Measurements from ENCODE around the gene SP2.

SP2 gene

DNA sequence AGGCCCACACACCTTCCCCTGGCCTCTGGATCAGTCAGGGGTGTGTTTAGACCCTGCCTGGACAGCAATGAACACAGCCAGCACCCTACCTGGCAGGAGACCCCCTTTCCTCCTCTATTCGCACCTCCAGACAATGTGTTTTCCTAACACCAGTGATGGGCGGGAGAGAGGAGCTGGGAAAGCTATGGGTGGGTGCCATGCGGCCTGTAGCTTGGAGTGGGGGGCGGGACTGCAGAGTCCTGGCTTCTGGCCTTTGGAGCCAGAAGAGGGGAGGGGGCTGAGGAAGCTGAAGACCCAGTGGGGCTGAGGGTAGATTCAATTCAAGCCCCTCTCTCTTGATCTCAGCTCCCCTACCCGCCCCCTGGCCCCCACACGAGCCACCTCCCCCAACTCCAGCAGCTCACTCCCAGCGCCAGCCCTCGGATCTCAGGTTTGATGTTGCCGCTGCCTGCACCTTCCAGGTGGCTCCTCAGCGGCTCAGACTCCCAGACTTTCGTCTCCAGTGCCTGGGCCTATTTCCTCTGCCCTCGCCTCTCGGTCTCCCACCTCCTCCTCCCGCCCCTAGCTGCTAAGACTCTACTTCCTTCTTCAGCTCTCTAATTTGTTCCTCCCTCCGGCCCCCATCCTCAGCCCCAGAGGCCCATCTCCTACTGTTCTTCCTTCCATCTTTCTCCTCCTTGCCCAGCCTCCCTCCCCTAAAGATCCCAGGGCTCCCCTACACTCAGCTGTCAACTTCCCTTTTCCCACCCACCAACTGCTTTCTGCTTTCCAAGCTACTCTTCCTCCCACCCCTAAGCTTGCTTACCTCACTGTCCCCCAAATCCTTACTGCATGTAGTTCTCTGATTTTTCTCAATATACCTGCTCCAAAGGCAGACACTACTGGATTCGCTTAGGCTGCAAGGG lies 38.2 kb upstream of the SP2 start:
- Histone ChIP-seq H3K27ac (ENCODE audit: low read length) (no peak overlapping the region), H3K27me3 (ENCODE audit: low read depth, low read length) (peaks cover 31% of the 10 kb centered on the region), H3K4me1 (ENCODE audit: low read length) (peaks cover 18% of the 10 kb centered on the region), H4K20me1 (ENCODE audit: insufficient read depth, low read length) (no peaks in the 10 kb centered on the region), H3K9ac (ENCODE audit: low read length) (no peak overlapping the region), H3K9me3 (ENCODE audit: insufficient read depth, low read length) (no peaks in the 10 kb centered on the region), H3K79me2 (ENCODE audit: low read length) (no peaks in the 10 kb centered on the region), H3K4me2 (ENCODE audit: low read length) (no peak overlapping the region), H2AFZ (ENCODE audit: low read depth, low read length) (no peak overlapping the region), H3K36me3 (replicated peaks; ENCODE audit: low read depth, low read length) (no peaks in the 10 kb centered on the region), H3K4me3 (ENCODE audit: low read length) (no peak overlapping the region)
- no peak for TF ChIP-seq EZH2phosphoT487 (IDR thresholded peaks at IDR 0.05; ENCODE audit: low read depth)
- TF ChIP-seq, protein P1, sequence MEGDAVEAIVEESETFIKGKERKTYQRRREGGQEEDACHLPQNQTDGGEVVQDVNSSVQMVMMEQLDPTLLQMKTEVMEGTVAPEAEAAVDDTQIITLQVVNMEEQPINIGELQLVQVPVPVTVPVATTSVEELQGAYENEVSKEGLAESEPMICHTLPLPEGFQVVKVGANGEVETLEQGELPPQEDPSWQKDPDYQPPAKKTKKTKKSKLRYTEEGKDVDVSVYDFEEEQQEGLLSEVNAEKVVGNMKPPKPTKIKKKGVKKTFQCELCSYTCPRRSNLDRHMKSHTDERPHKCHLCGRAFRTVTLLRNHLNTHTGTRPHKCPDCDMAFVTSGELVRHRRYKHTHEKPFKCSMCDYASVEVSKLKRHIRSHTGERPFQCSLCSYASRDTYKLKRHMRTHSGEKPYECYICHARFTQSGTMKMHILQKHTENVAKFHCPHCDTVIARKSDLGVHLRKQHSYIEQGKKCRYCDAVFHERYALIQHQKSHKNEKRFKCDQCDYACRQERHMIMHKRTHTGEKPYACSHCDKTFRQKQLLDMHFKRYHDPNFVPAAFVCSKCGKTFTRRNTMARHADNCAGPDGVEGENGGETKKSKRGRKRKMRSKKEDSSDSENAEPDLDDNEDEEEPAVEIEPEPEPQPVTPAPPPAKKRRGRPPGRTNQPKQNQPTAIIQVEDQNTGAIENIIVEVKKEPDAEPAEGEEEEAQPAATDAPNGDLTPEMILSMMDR (IDR thresholded peaks at IDR 0.05; ENCODE audit: low read depth, low read length): no peak

DNA sequence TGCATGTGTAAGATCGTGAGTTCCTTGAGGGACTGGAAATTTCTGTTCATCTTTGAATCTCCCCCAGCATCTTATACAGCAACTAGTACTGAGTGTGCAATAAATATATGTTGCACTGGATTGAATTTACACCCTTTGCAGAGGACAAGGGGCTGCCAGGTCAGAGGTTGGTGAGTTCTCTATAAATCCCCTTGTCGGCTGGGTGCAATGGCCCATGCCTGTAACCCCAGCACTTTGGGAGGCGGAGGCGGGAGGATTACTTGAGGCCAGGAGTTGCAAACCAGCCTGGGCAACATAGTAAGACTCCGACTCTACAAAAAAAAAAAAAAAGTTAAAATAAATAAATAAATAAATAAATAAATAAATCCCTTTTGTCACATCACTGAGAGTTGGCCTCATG lies 35.6 kb upstream of the SP2 start:
- no peaks in the 10 kb centered on the region for H3K79me2 ChIP-seq (ENCODE audit: low read length)
- no peaks in the 10 kb centered on the region for H3K36me3 ChIP-seq (replicated peaks; ENCODE audit: low read depth, low read length)
- no peak overlapping the region for H3K4me3 ChIP-seq (ENCODE audit: low read length)
- peaks cover 6% of the 10 kb centered on the region; the same call in 1 of the 2 replicates for H3K27me3 ChIP-seq (ENCODE audit: low read depth, low read length)
- no peaks in the 10 kb centered on the region for H4K20me1 ChIP-seq (ENCODE audit: insufficient read depth, low read length)
- H3K4me1 ChIP-seq (ENCODE audit: low read length): peaks cover 38% of the 10 kb centered on the region
- no peak overlapping the region for H3K27ac ChIP-seq (ENCODE audit: low read length)
- no peaks in the 10 kb centered on the region for H3K9me3 ChIP-seq (ENCODE audit: insufficient read depth, low read length)
- H3K9ac ChIP-seq (ENCODE audit: low read length): no peak overlapping the region
- TF ChIP-seq, protein P1 (IDR thresholded peaks at IDR 0.05; ENCODE audit: low read depth, low read length): no peak
- TF ChIP-seq EZH2phosphoT487 (IDR thresholded peaks at IDR 0.05; ENCODE audit: low read depth): no peak
- H2AFZ ChIP-seq (ENCODE audit: low read depth, low read length): no peak overlapping the region
- H3K4me2 ChIP-seq (ENCODE audit: low read length): no peak overlapping the region

DNA sequence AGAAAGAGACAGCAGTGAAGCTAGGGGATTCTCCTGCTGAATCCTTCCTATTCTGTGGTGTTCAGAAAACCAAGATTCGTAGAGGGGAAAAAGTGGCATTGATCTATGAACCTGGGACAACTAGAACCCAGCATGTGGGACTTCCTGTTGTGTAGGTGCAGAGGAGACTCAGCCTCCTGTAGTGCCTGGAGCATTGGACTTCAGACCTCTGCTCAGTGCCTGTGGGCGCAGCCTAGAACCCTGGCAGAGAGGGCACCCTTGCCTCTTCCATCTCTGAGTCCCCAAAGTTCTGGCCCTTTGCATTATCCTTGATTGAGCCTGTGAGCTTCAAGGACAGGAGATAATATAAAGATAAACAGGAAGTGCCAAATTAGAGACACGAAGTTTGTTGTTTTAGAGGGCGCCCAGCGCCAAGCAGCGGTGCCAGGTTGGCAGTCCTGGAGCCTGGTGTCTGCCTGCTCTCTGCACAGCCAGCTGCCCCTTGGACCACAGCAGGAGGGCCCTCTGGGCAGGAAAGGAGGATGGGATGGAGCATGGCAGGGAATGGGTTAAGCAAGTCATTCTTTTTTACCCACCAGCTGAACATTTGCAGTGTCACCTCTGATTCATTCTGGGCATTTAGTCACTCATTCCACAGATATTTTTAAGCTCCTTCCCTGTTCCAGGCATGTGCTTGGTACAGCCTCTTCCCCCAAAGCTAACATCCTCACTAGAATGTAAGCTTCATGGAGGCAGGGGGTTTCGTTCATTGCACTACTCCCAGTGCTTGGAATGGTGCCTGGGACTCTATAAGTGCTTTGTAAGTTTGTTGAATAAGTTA lies 33.2 kb upstream of the SP2 start:
- Histone ChIP-seq H3K4me2 (ENCODE audit: low read length) (no peak overlapping the region), H2AFZ (ENCODE audit: low read depth, low read length) (peak overlapping the region; percentile 52; the same call in 1 of the 2 replicates), H3K27ac (ENCODE audit: low read length) (no peak overlapping the region), H3K27me3 (ENCODE audit: low read depth, low read length) (no peaks in the 10 kb centered on the region), H3K9me3 (ENCODE audit: insufficient read depth, low read length) (no peaks in the 10 kb centered on the region), H3K36me3 (replicated peaks; ENCODE audit: low read depth, low read length) (no peaks in the 10 kb centered on the region), H3K4me1 (ENCODE audit: low read length) (peaks cover 40% of the 10 kb centered on the region), H3K79me2 (ENCODE audit: low read length) (no peaks in the 10 kb centered on the region), H3K9ac (ENCODE audit: low read length) (no peak overlapping the region), H4K20me1 (ENCODE audit: insufficient read depth, low read length) (no peaks in the 10 kb centered on the region), H3K4me3 (ENCODE audit: low read length) (no peak overlapping the region)
- TF ChIP-seq EZH2phosphoT487 (IDR thresholded peaks at IDR 0.05; ENCODE audit: low read depth): no peak
- TF ChIP-seq, protein P1 (IDR thresholded peaks at IDR 0.05; ENCODE audit: low read depth, low read length): no peak

DNA sequence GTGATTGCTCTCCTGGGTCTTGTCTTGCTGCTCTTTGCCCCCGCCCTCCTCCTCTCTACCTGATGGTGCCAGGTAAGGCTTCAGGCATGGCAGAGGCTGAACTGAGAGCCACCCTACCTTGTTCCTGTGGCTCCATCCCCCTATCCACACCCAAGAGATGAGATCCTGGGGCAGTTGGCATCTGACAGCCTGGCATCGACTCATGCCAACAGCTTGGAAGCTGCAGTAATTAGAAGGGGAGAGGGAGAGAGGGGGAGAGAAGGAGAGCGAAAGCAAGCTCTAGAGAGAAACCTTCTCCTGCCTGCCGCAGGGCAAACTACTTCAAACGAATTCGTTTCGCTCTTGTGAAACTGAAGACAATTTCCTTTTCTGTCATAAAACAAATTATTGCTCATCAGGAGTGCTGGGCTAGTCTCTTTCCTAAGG lies 31.2 kb upstream of the SP2 start:
- Histone ChIP-seq H2AFZ (ENCODE audit: low read depth, low read length) (peak overlapping the region; percentile 66), H3K4me3 (ENCODE audit: low read length) (peak overlapping the region; percentile 73), H3K9me3 (ENCODE audit: insufficient read depth, low read length) (no peaks in the 10 kb centered on the region), H4K20me1 (ENCODE audit: insufficient read depth, low read length) (no peaks in the 10 kb centered on the region), H3K9ac (ENCODE audit: low read length) (peak overlapping the region; percentile 75), H3K27me3 (ENCODE audit: low read depth, low read length) (no peaks in the 10 kb centered on the region), H3K4me1 (ENCODE audit: low read length) (peaks cover 56% of the 10 kb centered on the region), H3K79me2 (ENCODE audit: low read length) (no peaks in the 10 kb centered on the region), H3K27ac (ENCODE audit: low read length) (peak overlapping the region; percentile 81), H3K4me2 (ENCODE audit: low read length) (peak overlapping the region; percentile 98), H3K36me3 (replicated peaks; ENCODE audit: low read depth, low read length) (no peaks in the 10 kb centered on the region)
- TF ChIP-seq, protein P1 (IDR thresholded peaks at IDR 0.05; ENCODE audit: low read depth, low read length): no peak
- no peak for TF ChIP-seq EZH2phosphoT487 (IDR thresholded peaks at IDR 0.05; ENCODE audit: low read depth)

All from OCI-LY3 (cell line).